ENCODE data around the gene HSD17B14.
"Not testable (repeated sequence)": the region's sequence is repeated elsewhere in the genome, so short reads cannot be mapped to it uniquely, and the experiment has no call there.

Gene HSD17B14

GRCh38 chr19:48867123-48867745, 30.9 kb upstream of the HSD17B14 start:
- DNase-seq, result no peak

- DNase-seq, result no peak
Measured at GRCh38 chr19:48866692-48867091, 30.4 kb upstream of the HSD17B14 start.

GRCh38 chr19:48862827-48863226, 26.5 kb upstream of the HSD17B14 start:
- no peak for DNase-seq

GRCh38 chr19:48861313-48861712, 25.0 kb upstream of the HSD17B14 start:
- DNase-seq, result no peak

GRCh38 chr19:48859711-48860572, 23.7 kb upstream of the HSD17B14 start:
- no peak for DNase-seq

GRCh38 chr19:48858984-48859710, 22.9 kb upstream of the HSD17B14 start:
- DNase-seq, result peak; percentile 92

- no peak for DNase-seq
Measured at GRCh38 chr19:48856921-48857320, 20.6 kb upstream of the HSD17B14 start.

GRCh38 chr19:48854103-48854502, 17.8 kb upstream of the HSD17B14 start:
- no peak for DNase-seq

GRCh38 chr19:48853483-48853882, 17.2 kb upstream of the HSD17B14 start:
- no peak for DNase-seq

GRCh38 chr19:48852292-48852691, 16.0 kb upstream of the HSD17B14 start:
- DNase-seq, result no peak

GRCh38 chr19:48846659-48847058, 10.4 kb upstream of the HSD17B14 start:
- not testable (repeated sequence) for DNase-seq

GRCh38 chr19:48845384-48845783, 9.1 kb upstream of the HSD17B14 start:
- no peak for DNase-seq

- DNase-seq, result no peak
Measured at GRCh38 chr19:48844472-48844871, 8.2 kb upstream of the HSD17B14 start.

- peak; percentile 72 for DNase-seq
Measured at GRCh38 chr19:48842789-48843162, 6.5 kb upstream of the HSD17B14 start.

- DNase-seq, result no peak
Measured at GRCh38 chr19:48841571-48841970, 5.3 kb upstream of the HSD17B14 start.

GRCh38 chr19:48841047-48841446, 4.8 kb upstream of the HSD17B14 start:
- DNase-seq, result no peak

GRCh38 chr19:48837687-48838086, 1.4 kb upstream of the HSD17B14 start:
- no peak for DNase-seq

- peak; percentile 90 for DNase-seq
Measured at GRCh38 chr19:48837051-48837524, 797 bp upstream of the HSD17B14 start.

- peak; percentile 96 for DNase-seq
Measured at GRCh38 chr19:48835734-48836088, 580 bp downstream of the HSD17B14 start.

GRCh38 chr19:48833977-48834376, 2.3 kb downstream of the HSD17B14 start:
- no peak for DNase-seq

GRCh38 chr19:48833049-48833448, 3.2 kb downstream of the HSD17B14 start:
- no peak for DNase-seq

- DNase-seq, result no peak
Measured at GRCh38 chr19:48830965-48831364, 5.3 kb downstream of the HSD17B14 start.

- no peak for DNase-seq
Measured at GRCh38 chr19:48830088-48830487, 6.2 kb downstream of the HSD17B14 start.

GRCh38 chr19:48826606-48827020, 9.7 kb downstream of the HSD17B14 start:
- DNase-seq, result no peak

Data from activated effector memory CD4-positive, alpha-beta T cell treated with anti-CD3 and anti-CD28 coated beads, Interleukin-2, amount 50 U/mL, for 16 hours (primary cell).